SU-DHL-6 (cell line): ENCODE data around the gene OCIAD1.

Source experiments
- H2AFZ ChIP-seq: fragments of 200-600 bp; sonication (generic); 2 replicates; pipeline ENCODE4 v1.6.1; 2014; ENCODE audit warnings: low read depth, mild to moderate bottlenecking, moderate library complexity, mixed read lengths, antibody characterized with exemption, low read length; ENCODE audit not compliant: severe bottlenecking
- H3F3A ChIP-seq: fragments of 200-600 bp; shearing (Covaris generic); 2 replicates; pipeline ENCODE4 v1.6.0; 2016; ENCODE audit warnings: antibody characterized with exemption, mild to moderate bottlenecking; ENCODE audit not compliant: insufficient read depth
- H3K27ac ChIP-seq: fragments of 200-600 bp; sonication (generic); 2 replicates; pipeline ENCODE4 v1.5.1; 2016; ENCODE audit warnings: low read depth, mild to moderate bottlenecking, low read length, moderate library complexity, mixed read lengths
- H3K27me3 ChIP-seq: fragments of 200-600 bp; sonication (generic), shearing (Covaris generic); 2 replicates; pipeline ENCODE4 v1.6.0; 2014; ENCODE audit warnings: mild to moderate bottlenecking, low read length
- H3K36me3 ChIP-seq: fragments of 200-600 bp; sonication (generic); 2 replicates; pipeline ENCODE4 v1.6.1; 2014; ENCODE audit warnings: mild to moderate bottlenecking, low read length, mixed read lengths
- H3K4me2 ChIP-seq: fragments of 300-600, 200-600 bp; shearing (Covaris generic), sonication (generic); 2 replicates; pipeline ENCODE4 v1.6.0; 2014; ENCODE audit warnings: low read length, low read depth, mild to moderate bottlenecking; ENCODE audit not compliant: poor library complexity, severe bottlenecking
- H3K4me3 ChIP-seq: fragments of 200-600 bp; sonication (generic); 2 replicates; pipeline ENCODE4 v1.5.1; 2014; ENCODE audit warnings: antibody characterized with exemption, low read length, mild to moderate bottlenecking, mixed read lengths; ENCODE audit not compliant: insufficient read depth, poor library complexity, severe bottlenecking
- H3K79me2 ChIP-seq: fragments of 200-600 bp; sonication (generic); 2 replicates; pipeline ENCODE4 v1.6.1; 2014; ENCODE audit warnings: mild to moderate bottlenecking, low read length, moderate library complexity; ENCODE audit not compliant: insufficient read depth
- H3K9ac ChIP-seq: fragments of 200-600 bp; sonication (generic); 2 replicates; pipeline ENCODE4 v1.7.0; 2014; ENCODE audit warnings: mild to moderate bottlenecking, low read length
- H3K9me2 ChIP-seq: fragments of 200-600 bp; sonication (generic); replicated peaks from 2 replicates; pipeline ENCODE4 v1.6.1; 2014; ENCODE audit warnings: low read length; ENCODE audit not compliant: insufficient read depth
- H3K9me3 ChIP-seq: fragments of 200-600 bp; sonication (generic); 2 replicates; pipeline ENCODE4 v1.6.1; 2014; ENCODE audit warnings: low read length, mixed read lengths; ENCODE audit not compliant: insufficient read depth
- H4K20me1 ChIP-seq: fragments of 200-600 bp; sonication (generic); 2 replicates; pipeline ENCODE4 v1.6.1; 2014; ENCODE audit warnings: low read depth, mild to moderate bottlenecking, antibody characterized with exemption, low read length, moderate library complexity, mixed read lengths
- CTCF ChIP-seq: fragments of 200-600 bp; sonication (generic); IDR thresholded peaks from one replicate; pipeline ENCODE4 v1.5.1; 2017; ENCODE audit warnings: antibody characterized with exemption, mild to moderate bottlenecking, low read length, moderate library complexity; ENCODE audit not compliant: insufficient read depth, poor library complexity, severe bottlenecking
- EZH2phosphoT487 ChIP-seq: fragments of 200-600 bp; sonication (generic), shearing (Covaris generic); conservative IDR thresholded peaks from 2 replicates; pipeline ENCODE4 v1.6.1; 2018; ENCODE audit warnings: mild to moderate bottlenecking, antibody characterized with exemption, low read length, moderate library complexity, mixed read lengths

Gene OCIAD1

GRCh38 chr4:48786549-48786948 is 44.3 kb upstream of the OCIAD1 start:
- Histone ChIP-seq H3K4me3 (no peak overlapping the region), H3K79me2 (no peaks in the 10 kb centered on the region), H3K4me2 (no peak overlapping the region), H3K9me3 (no peaks in the 10 kb centered on the region), H3K27ac (no peak overlapping the region), H3F3A (peaks cover 7% of the 10 kb centered on the region), H4K20me1 (no peaks in the 10 kb centered on the region), H2AFZ (no peak overlapping the region), H3K9me2 (no peaks in the 10 kb centered on the region), H3K27me3 (no peaks in the 10 kb centered on the region), H3K9ac (no peak overlapping the region), H3K36me3 (no peaks in the 10 kb centered on the region)
- TF ChIP-seq CTCF (no peak), EZH2phosphoT487 (no peak)

- Histone ChIP-seq H3K9me2 (no peaks in the 10 kb centered on the region), H3F3A (peaks cover 2% of the 10 kb centered on the region; the same call in 1 of the 2 replicates), H3K4me3 (no peak overlapping the region), H3K27me3 (no peaks in the 10 kb centered on the region), H3K27ac (no peak overlapping the region), H3K79me2 (no peaks in the 10 kb centered on the region), H2AFZ (no peak overlapping the region), H3K36me3 (no peaks in the 10 kb centered on the region), H3K9ac (no peak overlapping the region), H3K4me2 (no peak overlapping the region), H4K20me1 (no peaks in the 10 kb centered on the region), H3K9me3 (no peaks in the 10 kb centered on the region)
- TF ChIP-seq CTCF (no peak), EZH2phosphoT487 (no peak)
Observed at GRCh38 chr4:48787056-48787455, 43.8 kb upstream of the OCIAD1 start.

- Histone ChIP-seq H3K36me3 (no peaks in the 10 kb centered on the region), H3K9me3 (no peaks in the 10 kb centered on the region), H3K9ac (no peak overlapping the region), H3F3A (no peaks in the 10 kb centered on the region), H3K4me2 (no peak overlapping the region), H2AFZ (no peak overlapping the region), H3K4me3 (no peak overlapping the region), H3K27me3 (no peaks in the 10 kb centered on the region), H3K79me2 (no peaks in the 10 kb centered on the region), H3K9me2 (no peaks in the 10 kb centered on the region), H3K27ac (no peak overlapping the region), H4K20me1 (no peaks in the 10 kb centered on the region)
- TF ChIP-seq CTCF (no peak), EZH2phosphoT487 (no peak)
Observed at GRCh38 chr4:48790561-48790960, 40.3 kb upstream of the OCIAD1 start.
